Astrocyte of the spinal cord (primary cell): ENCODE data around the gene ASTN2.

Experiments
- DNase-seq: peaks from one replicate; pipeline ENCODE4 v3.0.0; 2011; ENCODE audit warnings: low read depth, low spot score
- H3K4me3 ChIP-seq: 2 replicates; pipeline ENCODE4 v1.5.1; 2011; ENCODE audit warnings: low read depth, mild to moderate bottlenecking, low read length, moderate library complexity
- CTCF ChIP-seq: IDR thresholded peaks from 2 replicates; pipeline ENCODE4 v1.5.1; 2012; ENCODE audit warnings: low read depth, mild to moderate bottlenecking, low read length, inconsistent platforms
- in situ Hi-C: cut with HindIII; loops from 2 replicates; pipeline ENCODE4 v1.10.0; 2017; ENCODE audit warnings: low sequenced_read_pairs

The ASTN2 gene

DNA sequence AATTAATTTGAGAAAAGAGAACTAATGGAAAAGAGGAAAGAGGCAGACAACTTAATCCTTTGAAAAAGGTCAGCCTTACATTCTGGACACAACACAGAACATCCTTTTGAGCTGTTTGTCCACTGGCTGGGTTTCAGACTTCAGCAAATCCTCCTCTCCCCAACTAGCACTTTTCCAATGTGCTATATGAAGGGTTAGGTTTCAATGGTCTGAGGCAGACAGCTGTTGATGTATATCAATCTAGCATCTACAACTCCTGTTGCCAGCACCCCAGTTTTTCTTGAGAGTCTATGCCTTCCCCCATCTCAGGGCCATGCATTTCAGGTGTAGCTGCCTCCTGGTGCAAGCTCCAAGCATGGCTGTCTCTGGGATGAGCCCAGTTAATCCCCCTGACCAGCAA, 553.5 kb downstream of the ASTN2 start:
- TF ChIP-seq CTCF: no peak
- no peak overlapping the region for H3K4me3 ChIP-seq
- DNase-seq: no peak
- in situ Hi-C loops: no loop called here

DNA sequence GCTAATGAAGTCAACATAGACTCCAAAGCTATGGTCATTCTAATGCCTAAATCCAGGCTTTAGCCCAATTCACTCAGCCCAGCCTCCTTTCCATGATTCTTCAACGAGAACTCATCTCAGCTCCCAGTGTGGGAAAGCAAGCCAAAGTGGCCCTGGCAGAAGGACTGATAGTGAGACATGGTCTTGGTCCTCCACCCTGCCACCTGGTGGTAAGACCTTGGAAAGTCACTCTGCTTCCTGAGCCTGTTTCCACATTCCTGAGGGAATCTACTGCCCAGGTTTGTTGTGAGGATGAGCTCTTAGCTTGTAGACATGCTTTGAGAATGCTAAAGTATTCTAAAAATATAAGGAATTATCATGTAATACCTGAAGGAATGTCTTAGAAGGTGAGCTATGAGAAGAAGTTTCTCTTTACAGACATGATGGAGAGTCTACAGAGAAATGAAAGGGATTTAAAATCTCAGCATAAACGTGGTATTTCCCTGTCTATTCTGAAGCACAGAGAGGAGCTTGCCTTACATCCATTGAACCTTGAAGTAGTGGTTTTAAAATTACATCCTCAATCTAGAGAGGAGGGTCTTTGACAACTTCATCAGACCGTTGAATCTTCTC, 554.2 kb downstream of the ASTN2 start:
- in situ Hi-C loops: no loop called here
- TF ChIP-seq CTCF: peak; percentile 65
- peak; percentile 39 for DNase-seq
- H3K4me3 ChIP-seq: no peak overlapping the region

- TF ChIP-seq CTCF: no peak
- in situ Hi-C loops: no loop called here
- no peak for DNase-seq
Measured at GRCh38 chr9:116859763-116860162, 555.1 kb downstream of the ASTN2 start.

GRCh38 chr9:116857321-116857720, 557.5 kb downstream of the ASTN2 start:
- DNase-seq: no peak
- no peak for TF ChIP-seq CTCF
- in situ Hi-C loops: no loop called here
- no peak overlapping the region for H3K4me3 ChIP-seq

More at GRCh38 chr9:116859763-116860162, 555.1 kb downstream of the ASTN2 start:
- H3K4me3 ChIP-seq: no peak overlapping the region

DNA sequence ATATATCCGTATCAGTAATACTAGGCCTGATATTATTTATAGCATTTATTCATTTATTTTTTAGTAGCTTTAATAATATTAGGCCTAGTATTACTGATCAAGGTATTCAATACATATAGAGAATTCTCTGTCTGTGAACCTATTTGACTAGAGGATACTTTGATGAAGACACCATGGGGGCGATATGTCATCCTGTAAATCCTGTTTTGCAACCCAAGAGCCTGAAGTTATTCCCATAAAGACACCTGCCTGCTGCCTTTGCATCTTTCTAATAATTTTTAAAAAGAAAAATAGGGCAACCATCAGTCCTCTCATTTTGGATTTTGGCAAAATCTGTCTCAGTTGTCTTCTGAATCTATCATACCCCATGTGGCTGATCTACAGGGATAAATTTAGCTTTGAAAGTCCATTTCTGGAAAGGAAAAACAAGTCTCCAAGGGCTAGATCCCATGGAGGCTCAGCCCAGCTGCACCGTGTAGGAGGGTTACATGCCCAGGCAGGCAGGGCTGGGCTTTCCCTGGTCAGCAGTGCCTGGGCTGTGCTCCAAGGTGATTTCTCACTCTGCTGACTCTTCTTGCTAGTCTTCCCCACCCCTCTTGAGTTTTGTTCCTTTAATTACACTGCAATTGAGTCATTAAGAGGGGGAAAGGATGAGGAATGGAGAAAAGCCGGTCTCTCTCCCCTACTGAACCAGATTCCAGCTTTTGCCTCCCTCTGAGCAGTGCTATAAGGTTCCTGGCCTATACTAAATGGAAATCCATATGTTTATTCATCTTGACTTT, 558.8 kb downstream of the ASTN2 start:
- TF ChIP-seq CTCF: no peak
- in situ Hi-C loops: no loop called here
- H3K4me3 ChIP-seq: no peak overlapping the region
- no peak for DNase-seq

- TF ChIP-seq CTCF: no peak
- no peak overlapping the region for H3K4me3 ChIP-seq
- in situ Hi-C loops: no loop called here
- DNase-seq: no peak
Measured at GRCh38 chr9:116849721-116850120, 565.1 kb downstream of the ASTN2 start.
